Astrocyte of the spinal cord (primary cell): ENCODE measurements around the gene MXRA7.
"Not testable (repeated sequence)": the region's sequence is repeated elsewhere in the genome, so short reads cannot be mapped to it uniquely, and the experiment has no call there.

Experiments used
- DNase-seq: peaks from one replicate; pipeline ENCODE4 v3.0.0; 2011; ENCODE audit warnings: low read depth, low spot score
- H3K4me3 ChIP-seq: 2 replicates; pipeline ENCODE4 v1.5.1; 2011; ENCODE audit warnings: low read depth, mild to moderate bottlenecking, low read length, moderate library complexity
- CTCF ChIP-seq: IDR thresholded peaks from 2 replicates; pipeline ENCODE4 v1.5.1; 2012; ENCODE audit warnings: low read depth, mild to moderate bottlenecking, low read length, inconsistent platforms
- in situ Hi-C: cut with HindIII; loops from 2 replicates; pipeline ENCODE4 v1.10.0; 2017; ENCODE audit warnings: low sequenced_read_pairs

The MXRA7 gene

GRCh38 chr17:76642032-76642561 is 68.7 kb downstream of the MXRA7 start:
- no peak for TF ChIP-seq CTCF
- DNase-seq: no peak
- no peak overlapping the region for H3K4me3 ChIP-seq
- in situ Hi-C loops: no loop called here

- TF ChIP-seq CTCF: no peak
- in situ Hi-C loops: no loop called here
- no peak overlapping the region for H3K4me3 ChIP-seq
- no peak for DNase-seq
These were observed 69.3 kb downstream of the MXRA7 start for GRCh38 chr17:76641501-76641900.

- in situ Hi-C loops: no loop called here
- no peak for DNase-seq
- no peak overlapping the region for H3K4me3 ChIP-seq
- no peak for TF ChIP-seq CTCF
These were observed 70.0 kb downstream of the MXRA7 start for GRCh38 chr17:76640550-76641380.

GRCh38 chr17:76638263-76638662 is 72.5 kb downstream of the MXRA7 start:
- H3K4me3 ChIP-seq: no peak overlapping the region
- no peak for DNase-seq
- in situ Hi-C loops: no loop called here
- no peak for TF ChIP-seq CTCF

- DNase-seq, H3K4me3 ChIP-seq, in situ Hi-C loops: not testable (repeated sequence)
These were observed 74.1 kb downstream of the MXRA7 start for GRCh38 chr17:76636486-76637206.

- H3K4me3 ChIP-seq: no peak overlapping the region
- in situ Hi-C loops: no loop called here
- no peak for DNase-seq
- TF ChIP-seq CTCF: no peak
These were observed 75.0 kb downstream of the MXRA7 start for GRCh38 chr17:76635659-76636360.

GRCh38 chr17:76635039-76635438 is 75.7 kb downstream of the MXRA7 start:
- no peak for TF ChIP-seq CTCF
- in situ Hi-C loops: no loop called here
- H3K4me3 ChIP-seq: no peak overlapping the region
- peak; percentile 18 for DNase-seq
